Loucy (cell line): ENCODE data around the gene ARHGAP20.

ENCODE experiments used
- H2AFZ ChIP-seq: fragments of 200-600 bp; sonication (generic); 2 replicates; pipeline ENCODE4 v1.6.0; 2016; ENCODE audit warnings: antibody characterized with exemption, mild to moderate bottlenecking, low read length, moderate library complexity
- H3F3A ChIP-seq: fragments of 200-600 bp; 2 replicates; pipeline ENCODE4 v1.6.0; 2016; ENCODE audit warnings: antibody characterized with exemption, low read depth, mild to moderate bottlenecking
- H3K27me3 ChIP-seq: fragments of 200-600 bp; sonication (generic); 2 replicates; pipeline ENCODE4 v1.6.1; 2014; ENCODE audit warnings: low read length, mild to moderate bottlenecking; ENCODE audit not compliant: insufficient read depth, poor library complexity, severe bottlenecking
- H3K36me3 ChIP-seq: fragments of 200-600 bp; sonication (generic); 2 replicates; pipeline ENCODE4 v1.6.1; 2016; ENCODE audit warnings: low read length; ENCODE audit not compliant: insufficient read depth
- H3K4me1 ChIP-seq: fragments of 200-600 bp; sonication (generic); 2 replicates; pipeline ENCODE4 v1.5.1; 2014; ENCODE audit warnings: low read length, mild to moderate bottlenecking; ENCODE audit not compliant: insufficient read depth, poor library complexity, severe bottlenecking
- H3K4me2 ChIP-seq: fragments of 200-600 bp; sonication (generic); 2 replicates; pipeline ENCODE4 v1.6.0; 2014; ENCODE audit warnings: antibody characterized with exemption, low read length, low read depth, mild to moderate bottlenecking; ENCODE audit not compliant: poor library complexity, severe bottlenecking
- H3K4me3 ChIP-seq: fragments of 200-600 bp; sonication (generic); 2 replicates; pipeline ENCODE4 v1.5.1; 2014; ENCODE audit warnings: low read length, mild to moderate bottlenecking, mixed read lengths; ENCODE audit not compliant: poor library complexity, severe bottlenecking
- H3K79me2 ChIP-seq: fragments of 200-600 bp; sonication (generic); 2 replicates; pipeline ENCODE4 v1.6.1; 2014; ENCODE audit warnings: low read length; ENCODE audit not compliant: insufficient read depth
- H3K9ac ChIP-seq: fragments of 200-600 bp; sonication (generic); 2 replicates; pipeline ENCODE4 v1.6.0; 2014; ENCODE audit warnings: mild to moderate bottlenecking, low read depth, low read length, moderate library complexity; ENCODE audit not compliant: poor library complexity, severe bottlenecking
- H3K9me2 ChIP-seq: fragments of 200-600 bp; sonication (generic); replicated peaks from 2 replicates; pipeline ENCODE4 v1.6.1; 2016; ENCODE audit warnings: low read depth, low read length, mixed read lengths
- H3K9me3 ChIP-seq: fragments of 200-600 bp; sonication (generic); 2 replicates; pipeline ENCODE4 v1.6.1; 2014; ENCODE audit warnings: mild to moderate bottlenecking, antibody characterized with exemption, low read length, low read depth; ENCODE audit not compliant: insufficient read depth
- H4K20me1 ChIP-seq: fragments of 200-600 bp; sonication (generic); 2 replicates; pipeline ENCODE4 v1.6.0; 2014; ENCODE audit warnings: antibody characterized with exemption, low read length, mild to moderate bottlenecking; ENCODE audit not compliant: insufficient read depth, poor library complexity, severe bottlenecking
- EZH2phosphoT487 ChIP-seq: fragments of 200-600 bp; IDR thresholded peaks from 2 replicates; pipeline ENCODE4 v1.6.1; 2018; ENCODE audit warnings: antibody characterized with exemption, mild to moderate bottlenecking, moderate library complexity, borderline replicate concordance
- TF ChIP-seq, protein P1 (sequence below): fragments of 200-600 bp; sonication (generic); conservative IDR thresholded peaks from 2 replicates; pipeline ENCODE4 v1.5.1; 2014; ENCODE audit warnings: mild to moderate bottlenecking, antibody characterized with exemption, low read length

The ARHGAP20 gene

DNA sequence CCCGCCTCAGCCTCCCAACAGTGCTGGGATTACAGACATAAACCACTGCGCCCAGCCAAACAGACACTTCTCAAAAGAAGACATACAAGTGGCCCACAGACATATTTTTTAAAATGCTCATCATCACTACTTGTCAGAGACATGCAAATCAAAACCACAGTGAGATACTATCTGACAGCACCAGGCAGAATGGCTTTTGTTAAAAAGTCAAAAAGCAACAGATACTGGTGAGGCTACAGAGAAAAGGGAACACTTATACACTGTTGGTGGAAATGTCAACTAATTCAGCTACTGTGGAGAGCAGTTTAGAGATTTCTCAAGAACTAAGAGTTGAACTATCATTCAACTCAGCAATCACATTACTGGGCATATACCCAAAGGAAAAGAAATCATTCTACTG, 67.0 kb downstream of the ARHGAP20 start:
- H3K9me2 ChIP-seq: no peaks in the 10 kb centered on the region
- no peaks in the 10 kb centered on the region for H3K36me3 ChIP-seq
- H2AFZ ChIP-seq: no peak overlapping the region
- no peak overlapping the region for H3K4me2 ChIP-seq
- H3K27me3 ChIP-seq: no peaks in the 10 kb centered on the region
- no peaks in the 10 kb centered on the region for H3K4me1 ChIP-seq
- no peak overlapping the region for H3K9ac ChIP-seq
- no peaks in the 10 kb centered on the region for H3K79me2 ChIP-seq
- H3K4me3 ChIP-seq: no peak overlapping the region
- no peaks in the 10 kb centered on the region for H4K20me1 ChIP-seq
- no peaks in the 10 kb centered on the region for H3K9me3 ChIP-seq
- TF ChIP-seq EZH2phosphoT487: no peak
- TF ChIP-seq, protein P1, sequence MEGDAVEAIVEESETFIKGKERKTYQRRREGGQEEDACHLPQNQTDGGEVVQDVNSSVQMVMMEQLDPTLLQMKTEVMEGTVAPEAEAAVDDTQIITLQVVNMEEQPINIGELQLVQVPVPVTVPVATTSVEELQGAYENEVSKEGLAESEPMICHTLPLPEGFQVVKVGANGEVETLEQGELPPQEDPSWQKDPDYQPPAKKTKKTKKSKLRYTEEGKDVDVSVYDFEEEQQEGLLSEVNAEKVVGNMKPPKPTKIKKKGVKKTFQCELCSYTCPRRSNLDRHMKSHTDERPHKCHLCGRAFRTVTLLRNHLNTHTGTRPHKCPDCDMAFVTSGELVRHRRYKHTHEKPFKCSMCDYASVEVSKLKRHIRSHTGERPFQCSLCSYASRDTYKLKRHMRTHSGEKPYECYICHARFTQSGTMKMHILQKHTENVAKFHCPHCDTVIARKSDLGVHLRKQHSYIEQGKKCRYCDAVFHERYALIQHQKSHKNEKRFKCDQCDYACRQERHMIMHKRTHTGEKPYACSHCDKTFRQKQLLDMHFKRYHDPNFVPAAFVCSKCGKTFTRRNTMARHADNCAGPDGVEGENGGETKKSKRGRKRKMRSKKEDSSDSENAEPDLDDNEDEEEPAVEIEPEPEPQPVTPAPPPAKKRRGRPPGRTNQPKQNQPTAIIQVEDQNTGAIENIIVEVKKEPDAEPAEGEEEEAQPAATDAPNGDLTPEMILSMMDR: no peak
- H3F3A ChIP-seq: no peaks in the 10 kb centered on the region

DNA sequence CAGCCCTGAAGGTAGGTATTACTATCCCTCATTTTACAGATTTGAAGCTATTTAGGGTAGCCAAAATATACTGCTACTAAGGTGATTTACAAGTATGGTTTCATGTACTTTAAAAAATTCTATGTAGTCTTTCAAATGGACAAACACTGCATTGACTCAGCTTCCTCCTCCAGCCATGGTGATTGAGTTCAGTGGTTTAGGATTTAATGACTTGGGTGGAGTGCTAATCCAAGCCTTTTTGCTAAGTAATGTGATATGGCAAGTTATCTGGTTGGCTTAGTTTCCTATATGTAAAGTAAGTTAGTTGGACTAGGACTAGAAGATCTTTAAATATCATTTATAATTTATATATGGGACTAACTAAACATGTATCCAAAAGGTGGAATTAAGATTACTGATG, 77.9 kb downstream of the ARHGAP20 start:
- H3K36me3 ChIP-seq: no peaks in the 10 kb centered on the region
- H3K4me2 ChIP-seq: no peak overlapping the region
- no peaks in the 10 kb centered on the region for H3K9me3 ChIP-seq
- no peak overlapping the region for H3K4me3 ChIP-seq
- no peaks in the 10 kb centered on the region for H3K79me2 ChIP-seq
- H3F3A ChIP-seq: no peaks in the 10 kb centered on the region
- H3K4me1 ChIP-seq: no peaks in the 10 kb centered on the region
- no peaks in the 10 kb centered on the region for H4K20me1 ChIP-seq
- no peak overlapping the region for H2AFZ ChIP-seq
- H3K9me2 ChIP-seq: no peaks in the 10 kb centered on the region
- H3K27me3 ChIP-seq: no peaks in the 10 kb centered on the region
- no peak overlapping the region for H3K9ac ChIP-seq
- TF ChIP-seq EZH2phosphoT487: no peak
- TF ChIP-seq, protein P1: no peak

DNA sequence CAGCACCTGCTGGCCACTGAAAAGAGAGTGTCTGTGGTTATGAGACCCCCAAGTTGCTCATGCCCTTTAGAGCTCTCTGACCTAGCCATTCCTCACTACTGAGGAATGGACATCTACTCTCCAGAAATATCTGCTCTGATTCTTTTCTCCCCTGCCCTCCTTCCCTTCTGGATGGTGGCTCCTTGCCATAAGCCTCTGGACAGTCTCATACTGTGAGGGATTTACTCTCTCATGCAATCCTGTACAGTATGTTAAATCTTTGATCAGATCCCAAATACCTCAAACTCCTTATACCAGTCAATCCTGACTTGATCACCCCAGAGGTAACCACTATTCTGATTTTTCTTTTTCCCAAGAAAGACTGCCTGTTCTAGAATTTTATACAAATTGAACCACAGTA, 80.7 kb downstream of the ARHGAP20 start:
- Histone ChIP-seq H4K20me1 (no peaks in the 10 kb centered on the region), H3K4me2 (no peak overlapping the region), H3K36me3 (no peaks in the 10 kb centered on the region), H3K4me1 (no peaks in the 10 kb centered on the region), H2AFZ (no peak overlapping the region), H3K27me3 (no peaks in the 10 kb centered on the region), H3K9me2 (no peaks in the 10 kb centered on the region), H3K4me3 (no peak overlapping the region), H3K79me2 (no peaks in the 10 kb centered on the region), H3F3A (no peaks in the 10 kb centered on the region), H3K9ac (no peak overlapping the region), H3K9me3 (no peaks in the 10 kb centered on the region)
- no peak for TF ChIP-seq EZH2phosphoT487
- TF ChIP-seq, protein P1: no peak
